ENCODE data around the gene INPP4A. TPM values are rescaled to one million over a fixed set of nuclear protein-coding genes. Genes with fewer than 3 reads are reported as not detected.

The INPP4A gene
- total RNA-seq, 1 donor, result 26.8 TPM

- no peak for TF ChIP-seq CTCF (IDR thresholded peaks at IDR 0.05; ENCODE audit: insufficient read depth, low read depth, low read length)
- no peak overlapping the region for H3K4me3 ChIP-seq (ENCODE audit: low read depth, low read length)
- DNase-seq (ENCODE audit: low read depth), result no peak
Observed at GRCh38 chr2:98528349-98528748, 83.7 kb downstream of the INPP4A start.

- no peak for DNase-seq (ENCODE audit: low read depth)
Observed at GRCh38 chr2:98530114-98530513, 85.5 kb downstream of the INPP4A start.

GRCh38 chr2:98532756-98533155 lies 88.1 kb downstream of the INPP4A start:
- no peak overlapping the region for H3K4me3 ChIP-seq (ENCODE audit: low read depth, low read length)
- TF ChIP-seq CTCF (IDR thresholded peaks at IDR 0.05; ENCODE audit: insufficient read depth, low read depth, low read length), result no peak
- no peak for DNase-seq (ENCODE audit: low read depth)

More at GRCh38 chr2:98530114-98530513, 85.5 kb downstream of the INPP4A start:
- no peak overlapping the region for H3K4me3 ChIP-seq (ENCODE audit: low read depth, low read length)
- no peak for TF ChIP-seq CTCF (IDR thresholded peaks at IDR 0.05; ENCODE audit: insufficient read depth, low read depth, low read length)

GRCh38 chr2:98533547-98533946 lies 88.9 kb downstream of the INPP4A start:
- DNase-seq (ENCODE audit: low read depth), result no peak
- H3K4me3 ChIP-seq (ENCODE audit: low read depth, low read length), result no peak overlapping the region
- no peak for TF ChIP-seq CTCF (IDR thresholded peaks at IDR 0.05; ENCODE audit: insufficient read depth, low read depth, low read length)

- TF ChIP-seq CTCF (IDR thresholded peaks at IDR 0.05; ENCODE audit: insufficient read depth, low read depth, low read length), result no peak
- no peak for DNase-seq (ENCODE audit: low read depth)
- no peak overlapping the region for H3K4me3 ChIP-seq (ENCODE audit: low read depth, low read length)
Observed at GRCh38 chr2:98534761-98535160, 90.1 kb downstream of the INPP4A start.

GRCh38 chr2:98535971-98536677 lies 91.5 kb downstream of the INPP4A start:
- no peak overlapping the region for H3K4me3 ChIP-seq (ENCODE audit: low read depth, low read length)
- no peak for TF ChIP-seq CTCF (IDR thresholded peaks at IDR 0.05; ENCODE audit: insufficient read depth, low read depth, low read length)
- DNase-seq (ENCODE audit: low read depth), result no peak

All from fibroblast of villous mesenchyme (primary cell).